SK-N-SH (cell line): ENCODE results near the gene KRT6A. TPM values are rescaled to one million over a fixed set of nuclear protein-coding genes. Genes with fewer than 3 reads are reported as not detected.

Source experiments
- CTCF ChIA-PET: fragments of 300-600, 350-600 bp; formaldehyde crosslinking; extraction: SDS; loops from one replicate; lab custom pipeline; 2021; lab: Yijun Ruan, JAX
- POLR2A ChIA-PET: fragments of 350-600 bp; sonication (Branson Sonifier 250); formaldehyde crosslinking; extraction: SDS; loops from one replicate; lab custom pipeline; 2020; ENCODE audit warnings: antibody characterized with exemption, inconsistent platforms; lab: Yijun Ruan, JAX
- DNase-seq: peaks from one replicate; pipeline ENCODE4 v3.0.0; 2012
- H2AFZ ChIP-seq: fragments of 200-600 bp; sonication (generic); 2 replicates; pipeline ENCODE4 v1.8.1; 2016; ENCODE audit warnings: antibody characterized with exemption, mild to moderate bottlenecking, low read depth
- H3F3A ChIP-seq: fragments of 200-600 bp; sonication (generic); replicated peaks from 2 replicates; pipeline ENCODE3; 2016; ENCODE audit warnings: antibody characterized with exemption, mild to moderate bottlenecking; ENCODE audit not compliant: insufficient read depth
- H3K27ac ChIP-seq, 2 experiments: fragments of 200-500 bp in 1 of 2; fragments of 200-600 bp in 1 of 2; sonication (Bioruptor generic) in 1 of 2; sonication (generic), shearing (Covaris generic) in 1 of 2; 2 replicates each; pipeline versions ENCODE4 v1.5.1 to v1.6.1; 2014 to 2016; ENCODE audit warnings: low read depth in 2 of 2, inconsistent platforms in 1 of 2, low read length in 1 of 2, mild to moderate bottlenecking in 1 of 2, mixed read lengths in 1 of 2
- H3K27me3 ChIP-seq: fragments of 200-600 bp; sonication (generic), shearing (Covaris generic); 2 replicates; pipeline ENCODE4 v1.6.1; 2016; ENCODE audit warnings: mixed run types; ENCODE audit not compliant: insufficient read depth
- H3K36me3 ChIP-seq, 2 experiments: fragments of 200-500 bp in 1 of 2; fragments of 200-600 bp in 1 of 2; sonication (Bioruptor generic) in 1 of 2; sonication (generic) in 1 of 2; replicated peaks in 1 of 2; 2 replicates each; pipeline versions ENCODE3 to v1.5.1; 2014 to 2016; ENCODE audit warnings: low read length in 1 of 2, mild to moderate bottlenecking in 1 of 2; ENCODE audit not compliant: insufficient read depth in 2 of 2, control insufficient read depth in 1 of 2
- H3K4me1 ChIP-seq, 2 experiments: fragments of 200-500 bp in 1 of 2; fragments of 200-600 bp in 1 of 2; sonication (Bioruptor generic) in 1 of 2; sonication (generic), shearing (Covaris generic) in 1 of 2; 2 replicates each; pipeline versions ENCODE4 v1.5.1 to v1.6.1; 2014 to 2016; ENCODE audit warnings: low read depth in 1 of 2, low read length in 1 of 2, mixed run types in 1 of 2; ENCODE audit not compliant: insufficient read depth in 2 of 2, control insufficient read depth in 1 of 2
- H3K4me2 ChIP-seq: fragments of 200-600 bp; sonication (generic), shearing (Covaris generic); 2 replicates; pipeline ENCODE4 v1.6.1; 2017; ENCODE audit warnings: mixed run types
- H3K4me3 ChIP-seq, 2 experiments: fragments of 200-500 bp in 1 of 2; fragments of 200-600 bp in 1 of 2; sonication (Bioruptor generic) in 1 of 2; sonication (generic), shearing (Covaris generic) in 1 of 2; 2 replicates each; pipeline versions ENCODE4 v1.5.1 to v1.8.1; 2014 to 2016; ENCODE audit warnings: low read depth in 2 of 2, inconsistent platforms in 1 of 2, low read length in 1 of 2, mild to moderate bottlenecking in 1 of 2, mixed read lengths in 1 of 2, moderate library complexity in 1 of 2
- H3K79me2 ChIP-seq: fragments of 200-600 bp; sonication (generic); 2 replicates; pipeline ENCODE4 v1.8.1; 2017; ENCODE audit warnings: mild to moderate bottlenecking; ENCODE audit not compliant: insufficient read depth
- H3K9ac ChIP-seq: fragments of 200-600 bp; sonication (generic); 2 replicates; pipeline ENCODE4 v1.6.1; 2017; ENCODE audit warnings: mixed run types
- H3K9me2 ChIP-seq: fragments of 200-600 bp; sonication (generic); 2 replicates; pipeline ENCODE4 v1.6.1; 2017; ENCODE audit warnings: mixed run types
- H3K9me3 ChIP-seq: fragments of 200-600 bp; sonication (generic); 2 replicates; pipeline ENCODE4 v1.6.1; 2017; ENCODE audit warnings: mixed run types, mild to moderate bottlenecking, moderate library complexity
- H4K20me1 ChIP-seq: fragments of 200-600 bp; sonication (generic); 2 replicates; pipeline ENCODE4 v1.6.1; 2017; ENCODE audit warnings: mild to moderate bottlenecking, mixed run types; ENCODE audit not compliant: insufficient read depth
- EP300 ChIP-seq, 2 experiments: IDR thresholded peaks; 2 replicates each; pipeline versions ENCODE4 v1.4.0 to v1.6.1; 2012; ENCODE audit warnings: borderline replicate concordance in 1 of 2, low read depth in 1 of 2, low read length in 1 of 2
- EZH2phosphoT487 ChIP-seq: fragments of 200-600 bp; sonication (generic); IDR thresholded peaks from 2 replicates; pipeline ENCODE4 v1.6.1; 2017; ENCODE audit warnings: low read depth, mixed run types, mild to moderate bottlenecking, antibody characterized with exemption, moderate library complexity, borderline replicate concordance
- FOSL2 ChIP-seq: IDR thresholded peaks from 2 replicates; pipeline ENCODE4 v1.4.0; 2012; ENCODE audit warnings: low read depth, mild to moderate bottlenecking, moderate library complexity, borderline replicate concordance
- FOXM1 ChIP-seq: IDR thresholded peaks from 2 replicates; pipeline ENCODE4 v1.4.0; 2012; ENCODE audit warnings: low read depth, mild to moderate bottlenecking
- NFIC ChIP-seq: IDR thresholded peaks from 2 replicates; pipeline ENCODE4 v1.4.0; 2012; ENCODE audit warnings: borderline replicate concordance
- YY1 ChIP-seq: IDR thresholded peaks from 2 replicates; pipeline ENCODE4 v1.4.0; 2012; ENCODE audit warnings: low read depth, mild to moderate bottlenecking
- WGBS: methylation state at CpG from one replicate; pipeline ENCODE4 v1.1.6; 2017; ENCODE audit warnings: low lambda C conversion rate; 5-methylcytosine and 5-hydroxymethylcytosine counted together
- polyA plus RNA-seq, 3 experiments: library from polyadenylated mRNA; depleted of rRNA; stranded (reverse); fragments of >200 nt; gene quantifications; 2 replicates each; pipeline ENCODE4 v1.2.3, GENCODE V29; 2012
- TF ChIP-seq, protein P1 (sequence below): IDR thresholded peaks from 2 replicates; pipeline ENCODE4 v1.4.0; 2012; ENCODE audit warnings: low read depth
- TF ChIP-seq, protein P2 (sequence below): IDR thresholded peaks from 2 replicates; pipeline ENCODE4 v1.4.0; 2012; ENCODE audit warnings: low read depth, borderline replicate concordance
- TF ChIP-seq, protein P3 (sequence below): fragments of 200-600 bp; sonication (generic); IDR thresholded peaks from 2 replicates; pipeline ENCODE4 v1.6.1; 2017; ENCODE audit warnings: antibody characterized with exemption, mild to moderate bottlenecking, moderate library complexity

KRT6A gene
- polyA plus RNA-seq, 1 of the 3 experiments (the other 2 are of a cell fraction): not detected

DNA sequence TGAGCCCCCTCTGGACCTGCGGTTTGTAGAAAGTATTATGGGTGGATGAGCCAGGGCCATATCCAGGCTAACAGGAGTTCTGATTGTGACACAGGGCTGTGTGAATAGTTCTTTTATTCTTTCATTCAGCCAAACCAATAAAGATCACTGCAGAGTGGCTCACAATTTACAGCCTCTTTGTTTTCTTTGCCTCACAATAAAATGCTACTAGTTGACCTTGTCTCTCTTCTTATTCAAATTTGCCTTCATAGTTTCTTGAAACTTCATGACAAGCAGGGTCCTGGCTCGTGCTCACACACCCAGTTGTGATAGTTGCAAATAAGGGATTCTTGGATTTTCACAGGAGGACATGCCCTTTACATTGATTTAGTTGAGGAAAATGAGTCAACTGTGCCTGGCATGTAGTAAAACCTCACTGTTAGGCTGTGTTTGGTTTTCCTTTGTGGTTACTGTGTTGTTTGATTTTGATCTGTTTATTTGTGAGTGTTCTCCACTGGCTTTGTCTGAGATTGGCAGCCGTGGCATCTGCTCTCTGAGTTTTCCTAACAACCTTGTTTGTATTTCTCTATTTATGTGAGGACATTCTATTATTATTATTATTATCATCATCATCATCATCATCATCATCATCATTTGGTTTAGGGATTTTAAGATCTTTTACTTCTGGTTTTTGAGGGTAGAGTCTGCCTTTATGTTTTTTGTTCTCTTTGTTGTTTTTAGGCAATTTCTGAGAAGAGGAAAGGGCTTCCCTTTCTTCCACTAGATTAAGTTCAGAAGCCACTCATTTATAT lies 38.5 kb downstream of the KRT6A start:
- no peak overlapping the region for H3K9ac ChIP-seq
- H3K9me2 ChIP-seq: no peaks in the 10 kb centered on the region
- ChIA-PET CTCF (no interaction called here), POLR2A (no interaction called here)
- no peaks in the 10 kb centered on the region for H3F3A ChIP-seq
- H3K27ac ChIP-seq: no peak overlapping the region
- no peaks in the 10 kb centered on the region for H3K9me3 ChIP-seq
- H3K27me3 ChIP-seq: peaks cover 15% of the 10 kb centered on the region
- 17% methylated on average over 3 of the region's 3 CpGs for WGBS
- H3K4me3 ChIP-seq: no peak overlapping the region
- no peak overlapping the region for H2AFZ ChIP-seq
- H3K36me3 ChIP-seq: no peaks in the 10 kb centered on the region
- no peak for TF ChIP-seq EP300 (IDR thresholded peaks at IDR 0.05; ENCODE audit: borderline replicate concordance in 1 of 2, low read depth in 1 of 2, low read length in 1 of 2)
- TF ChIP-seq, protein P1, sequence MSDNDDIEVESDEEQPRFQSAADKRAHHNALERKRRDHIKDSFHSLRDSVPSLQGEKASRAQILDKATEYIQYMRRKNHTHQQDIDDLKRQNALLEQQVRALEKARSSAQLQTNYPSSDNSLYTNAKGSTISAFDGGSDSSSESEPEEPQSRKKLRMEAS: no peak
- TF ChIP-seq, protein P2, sequence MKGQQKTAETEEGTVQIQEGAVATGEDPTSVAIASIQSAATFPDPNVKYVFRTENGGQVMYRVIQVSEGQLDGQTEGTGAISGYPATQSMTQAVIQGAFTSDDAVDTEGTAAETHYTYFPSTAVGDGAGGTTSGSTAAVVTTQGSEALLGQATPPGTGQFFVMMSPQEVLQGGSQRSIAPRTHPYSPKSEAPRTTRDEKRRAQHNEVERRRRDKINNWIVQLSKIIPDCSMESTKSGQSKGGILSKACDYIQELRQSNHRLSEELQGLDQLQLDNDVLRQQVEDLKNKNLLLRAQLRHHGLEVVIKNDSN: no peak
- no peak for TF ChIP-seq EZH2phosphoT487
- no peak for TF ChIP-seq FOSL2
- TF ChIP-seq YY1: no peak
- TF ChIP-seq, protein P3, sequence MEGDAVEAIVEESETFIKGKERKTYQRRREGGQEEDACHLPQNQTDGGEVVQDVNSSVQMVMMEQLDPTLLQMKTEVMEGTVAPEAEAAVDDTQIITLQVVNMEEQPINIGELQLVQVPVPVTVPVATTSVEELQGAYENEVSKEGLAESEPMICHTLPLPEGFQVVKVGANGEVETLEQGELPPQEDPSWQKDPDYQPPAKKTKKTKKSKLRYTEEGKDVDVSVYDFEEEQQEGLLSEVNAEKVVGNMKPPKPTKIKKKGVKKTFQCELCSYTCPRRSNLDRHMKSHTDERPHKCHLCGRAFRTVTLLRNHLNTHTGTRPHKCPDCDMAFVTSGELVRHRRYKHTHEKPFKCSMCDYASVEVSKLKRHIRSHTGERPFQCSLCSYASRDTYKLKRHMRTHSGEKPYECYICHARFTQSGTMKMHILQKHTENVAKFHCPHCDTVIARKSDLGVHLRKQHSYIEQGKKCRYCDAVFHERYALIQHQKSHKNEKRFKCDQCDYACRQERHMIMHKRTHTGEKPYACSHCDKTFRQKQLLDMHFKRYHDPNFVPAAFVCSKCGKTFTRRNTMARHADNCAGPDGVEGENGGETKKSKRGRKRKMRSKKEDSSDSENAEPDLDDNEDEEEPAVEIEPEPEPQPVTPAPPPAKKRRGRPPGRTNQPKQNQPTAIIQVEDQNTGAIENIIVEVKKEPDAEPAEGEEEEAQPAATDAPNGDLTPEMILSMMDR: no peak
- TF ChIP-seq FOXM1: no peak
- no peak overlapping the region for H3K4me2 ChIP-seq
- H3K4me1 ChIP-seq: no peaks in the 10 kb centered on the region
- no peaks in the 10 kb centered on the region for H4K20me1 ChIP-seq
- DNase-seq: no peak
- H3K79me2 ChIP-seq: no peaks in the 10 kb centered on the region

DNA sequence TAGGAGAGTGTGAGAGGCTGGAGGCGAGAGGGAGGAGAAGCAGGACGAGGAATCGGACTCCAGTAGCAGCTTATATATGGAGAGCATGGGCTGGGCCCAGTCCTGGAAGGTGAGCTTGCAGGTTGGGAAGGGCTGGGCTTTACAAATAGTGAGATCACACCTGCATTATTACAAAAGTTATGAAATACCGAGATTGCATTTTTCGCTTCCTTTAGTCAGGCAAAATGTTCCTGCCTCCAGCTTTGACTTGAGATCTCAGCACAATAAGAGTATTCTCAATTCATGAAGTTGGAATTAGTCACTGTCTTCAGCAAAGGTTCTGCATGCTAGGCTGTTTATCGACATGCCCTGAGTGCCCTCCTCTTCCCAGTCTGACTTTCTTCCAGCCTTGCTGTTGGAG lies 41.0 kb downstream of the KRT6A start, which contains the start of gene KRT6B:
KRT6B (minus strand) TSS at position 46 of the 400 bp plus-strand sequence. CDS start 68 bp downstream, outside the sequence.
- H3K4me2 ChIP-seq: no peak within 1 kb of the TSS
- H3K9me3 ChIP-seq: no peaks in the 10 kb centered on the region
- no peak within 1 kb of the TSS for H3K4me3 ChIP-seq
- TF ChIP-seq YY1 (no peak), NFIC (no peak), FOXM1 (no peak)
- TF ChIP-seq, protein P3: no peak
- TF ChIP-seq, all 33 proteins: peak for 0
- H3K36me3 ChIP-seq: no peaks in the 10 kb centered on the region
- H3F3A ChIP-seq: no peaks in the 10 kb centered on the region
- H3K4me1 ChIP-seq: no peaks in the 10 kb centered on the region
- CTCF ChIA-PET: no interaction called here
- H3K9me2 ChIP-seq: no peaks in the 10 kb centered on the region
- WGBS: 42% methylated on average over 6 of the region's 6 CpGs
- H3K27ac ChIP-seq: no peak within 1 kb of the TSS
- no peaks in the 10 kb centered on the region for H4K20me1 ChIP-seq
- peaks cover 26% of the 10 kb centered on the region for H3K27me3 ChIP-seq
- no peak within 1 kb of the TSS for H3K9ac ChIP-seq
- H3K79me2 ChIP-seq: no peaks in the 10 kb centered on the region
- no peak within 1 kb of the TSS for H2AFZ ChIP-seq
- DNase-seq: no peak
- POLR2A ChIA-PET: no interaction called here
